ENCODE data around the gene PTGIS.

Gene PTGIS

DNA sequence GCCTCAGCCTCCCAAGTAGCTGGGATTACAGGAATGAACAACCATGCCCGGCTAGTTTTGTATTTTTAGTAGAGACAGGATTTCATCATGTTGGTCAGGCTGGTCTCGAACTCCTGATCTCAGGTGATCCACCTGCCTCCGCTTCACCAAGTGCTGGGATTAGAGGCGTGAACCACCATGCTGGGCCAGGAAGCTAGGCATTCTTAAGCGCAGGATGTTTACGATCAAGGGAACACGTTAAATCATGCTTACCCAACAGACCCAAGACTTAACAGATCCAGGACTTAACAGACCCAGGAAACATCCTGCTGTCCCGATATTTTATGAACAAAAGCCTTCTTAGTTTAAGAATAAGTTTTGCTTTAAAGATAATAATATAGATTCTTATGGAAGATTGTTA lies 9.1 kb downstream of the PTGIS start:
- Histone ChIP-seq H3K4me1 (ENCODE audit: control insufficient read depth, insufficient read depth, low read depth, low read length) (peaks cover 26% of the 10 kb centered on the region), H2BK15ac (ENCODE audit: low read depth, poor library complexity, severe bottlenecking) (no peak overlapping the region), H3K9ac (ENCODE audit: low read length) (peak overlapping the region; percentile 87), H3K36me3 (ENCODE audit: control insufficient read depth in 1 of 2, insufficient read depth in 2 of 2, low read depth in 1 of 2, low read length in 2 of 2) (peaks cover 4 to 67% of the 10 kb centered on the region in 2 experiments), H3K9me3 (ENCODE audit: control insufficient read depth, low read length) (no peaks in the 10 kb centered on the region), H4K91ac (ENCODE audit: low read length) (no peak overlapping the region), H4K8ac (ENCODE audit: low read length) (no peak overlapping the region), H3K4me2 (ENCODE audit: low read length, poor library complexity, severe bottlenecking) (no peak overlapping the region), H2BK5ac (ENCODE audit: low read depth, low read length, poor library complexity, severe bottlenecking) (no peak overlapping the region), H3K14ac (ENCODE audit: low read length in 2 of 2) (no peak overlapping the region), H3K18ac (ENCODE audit: low read depth in 1 of 2, low read length in 2 of 2) (no peak overlapping the region), H3K27me3 (ENCODE audit: control insufficient read depth in 1 of 2, insufficient read depth in 1 of 2, low read length in 2 of 2) (no peaks in the 10 kb centered on the region), H2BK12ac (ENCODE audit: low read length in 2 of 2) (no peak overlapping the region), H3K4me3 (ENCODE audit: insufficient read depth in 1 of 2, low read depth in 1 of 2, low read length in 2 of 2) (peak overlapping the region in 1 of 2 experiments; percentile 39), H3K79me1 (replicated peaks; ENCODE audit: low read length, poor library complexity, severe bottlenecking) (peaks cover 14% of the 10 kb centered on the region), H3K23ac (ENCODE audit: low read length in 2 of 2) (no peak overlapping the region), H2AK5ac (ENCODE audit: low read length, severe bottlenecking) (no peak overlapping the region), H3K4ac (ENCODE audit: low read depth in 1 of 2, low read length in 2 of 2) (no peak overlapping the region), H2BK120ac (ENCODE audit: low read depth, low read length) (no peak overlapping the region), H3K27ac (ENCODE audit: low read length, poor library complexity, severe bottlenecking) (no peak overlapping the region), H2AFZ (ENCODE audit: low read depth, low read length) (no peak overlapping the region)
- DNase-seq = no peak
- WGBS = 66% methylated on average over 7 of the region's 8 CpGs

DNA sequence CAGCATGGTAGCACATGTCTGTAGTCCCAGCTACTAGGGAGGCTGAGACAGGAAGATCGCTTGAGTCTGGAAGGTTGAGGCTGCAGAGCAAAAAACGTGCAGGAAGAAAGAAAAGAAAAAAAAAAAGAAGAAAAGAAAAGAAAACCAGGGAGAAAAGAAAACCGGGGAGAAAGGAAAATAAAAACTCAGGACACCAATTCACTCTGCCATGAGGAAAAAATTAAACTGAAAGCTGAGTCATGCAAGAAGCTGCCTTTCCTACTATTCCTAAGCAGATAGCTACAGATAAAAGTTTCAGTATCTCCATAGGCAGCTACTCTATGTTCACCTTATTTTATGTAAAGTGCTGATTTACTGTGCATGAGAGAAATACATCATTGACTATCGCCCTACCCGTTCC lies 10.5 kb downstream of the PTGIS start:
- Histone ChIP-seq H3K27ac (ENCODE audit: low read length, poor library complexity, severe bottlenecking) (peak overlapping the region; percentile 39), H3K23ac (ENCODE audit: low read length in 2 of 2) (no peak overlapping the region), H2BK12ac (ENCODE audit: low read length in 2 of 2) (no peak overlapping the region), H3K14ac (ENCODE audit: low read length in 2 of 2) (no peak overlapping the region), H4K8ac (ENCODE audit: low read length) (no peak overlapping the region), H2BK5ac (ENCODE audit: low read depth, low read length, poor library complexity, severe bottlenecking) (no peak overlapping the region), H3K9me3 (ENCODE audit: control insufficient read depth, low read length) (no peaks in the 10 kb centered on the region), H3K9ac (ENCODE audit: low read length) (peak overlapping the region; percentile 87), H3K36me3 (ENCODE audit: control insufficient read depth in 1 of 2, insufficient read depth in 2 of 2, low read depth in 1 of 2, low read length in 2 of 2) (peaks cover 4 to 54% of the 10 kb centered on the region in 2 experiments), H3K4me2 (ENCODE audit: low read length, poor library complexity, severe bottlenecking) (no peak overlapping the region), H2BK120ac (ENCODE audit: low read depth, low read length) (no peak overlapping the region), H2AFZ (ENCODE audit: low read depth, low read length) (no peak overlapping the region), H4K91ac (ENCODE audit: low read length) (no peak overlapping the region), H3K79me1 (replicated peaks; ENCODE audit: low read length, poor library complexity, severe bottlenecking) (peaks cover 14% of the 10 kb centered on the region), H2BK15ac (ENCODE audit: low read depth, poor library complexity, severe bottlenecking) (no peak overlapping the region), H3K27me3 (ENCODE audit: control insufficient read depth in 1 of 2, insufficient read depth in 1 of 2, low read length in 2 of 2) (no peaks in the 10 kb centered on the region), H3K4me3 (ENCODE audit: insufficient read depth in 1 of 2, low read depth in 1 of 2, low read length in 2 of 2) (peak overlapping the region in 1 of 2 experiments; percentile 46), H3K18ac (ENCODE audit: low read depth in 1 of 2, low read length in 2 of 2) (no peak overlapping the region), H3K4me1 (ENCODE audit: control insufficient read depth, insufficient read depth, low read depth, low read length) (peaks cover 21% of the 10 kb centered on the region), H2AK5ac (ENCODE audit: low read length, severe bottlenecking) (no peak overlapping the region), H3K4ac (ENCODE audit: low read depth in 1 of 2, low read length in 2 of 2) (no peak overlapping the region)
- WGBS = 87% methylated on average over 4 of the region's 5 CpGs
- DNase-seq = no peak

DNA sequence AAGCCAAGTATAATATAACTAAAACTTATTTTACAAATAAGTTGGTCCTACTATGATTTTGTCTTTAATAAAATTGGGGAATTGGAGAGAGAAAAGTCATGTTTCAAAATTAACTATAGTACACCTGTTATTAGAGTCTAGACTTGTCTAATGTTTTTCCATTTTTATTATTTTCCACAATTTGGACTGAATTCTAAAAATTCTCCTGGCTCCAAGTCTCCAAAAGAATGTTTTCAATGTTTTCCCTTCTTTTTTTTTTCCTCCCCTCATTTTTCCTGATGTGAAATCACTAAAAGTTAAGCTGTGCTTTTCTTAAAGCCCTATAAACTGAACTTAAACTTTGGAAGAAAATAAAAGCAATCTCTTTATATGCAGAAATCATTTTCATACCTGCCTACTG lies 11.3 kb downstream of the PTGIS start:
- H3K4me3 ChIP-seq (ENCODE audit: insufficient read depth in 1 of 2, low read depth in 1 of 2, low read length in 2 of 2) = peak overlapping the region in 1 of 2 experiments; percentile 20
- peaks cover 14% of the 10 kb centered on the region for H3K4me1 ChIP-seq (ENCODE audit: control insufficient read depth, insufficient read depth, low read depth, low read length)
- H3K27ac ChIP-seq (ENCODE audit: low read length, poor library complexity, severe bottlenecking) = no peak overlapping the region
- peaks cover 4 to 51% of the 10 kb centered on the region in 2 experiments for H3K36me3 ChIP-seq (ENCODE audit: control insufficient read depth in 1 of 2, insufficient read depth in 2 of 2, low read depth in 1 of 2, low read length in 2 of 2)
- no peak overlapping the region for H4K8ac ChIP-seq (ENCODE audit: low read length)
- DNase-seq = no peak
- no peak overlapping the region for H2BK15ac ChIP-seq (ENCODE audit: low read depth, poor library complexity, severe bottlenecking)
- no peak overlapping the region for H3K18ac ChIP-seq (ENCODE audit: low read depth in 1 of 2, low read length in 2 of 2)
- H2AK5ac ChIP-seq (ENCODE audit: low read length, severe bottlenecking) = no peak overlapping the region
- H3K27me3 ChIP-seq (ENCODE audit: control insufficient read depth in 1 of 2, insufficient read depth in 1 of 2, low read length in 2 of 2) = no peaks in the 10 kb centered on the region
- no peak overlapping the region for H2BK5ac ChIP-seq (ENCODE audit: low read depth, low read length, poor library complexity, severe bottlenecking)
- H2BK120ac ChIP-seq (ENCODE audit: low read depth, low read length) = no peak overlapping the region
- no peak overlapping the region for H3K4ac ChIP-seq (ENCODE audit: low read depth in 1 of 2, low read length in 2 of 2)
- peaks cover 14% of the 10 kb centered on the region for H3K79me1 ChIP-seq (replicated peaks; ENCODE audit: low read length, poor library complexity, severe bottlenecking)
- no peak overlapping the region for H2AFZ ChIP-seq (ENCODE audit: low read depth, low read length)
- H4K91ac ChIP-seq (ENCODE audit: low read length) = no peak overlapping the region
- no peaks in the 10 kb centered on the region for H3K9me3 ChIP-seq (ENCODE audit: control insufficient read depth, low read length)
- no peak overlapping the region for H3K14ac ChIP-seq (ENCODE audit: low read length in 2 of 2)
- H3K9ac ChIP-seq (ENCODE audit: low read length) = peak overlapping the region; percentile 87
- no peak overlapping the region for H3K23ac ChIP-seq (ENCODE audit: low read length in 2 of 2)
- no peak overlapping the region for H3K4me2 ChIP-seq (ENCODE audit: low read length, poor library complexity, severe bottlenecking)
- H2BK12ac ChIP-seq (ENCODE audit: low read length in 2 of 2) = no peak overlapping the region

DNA sequence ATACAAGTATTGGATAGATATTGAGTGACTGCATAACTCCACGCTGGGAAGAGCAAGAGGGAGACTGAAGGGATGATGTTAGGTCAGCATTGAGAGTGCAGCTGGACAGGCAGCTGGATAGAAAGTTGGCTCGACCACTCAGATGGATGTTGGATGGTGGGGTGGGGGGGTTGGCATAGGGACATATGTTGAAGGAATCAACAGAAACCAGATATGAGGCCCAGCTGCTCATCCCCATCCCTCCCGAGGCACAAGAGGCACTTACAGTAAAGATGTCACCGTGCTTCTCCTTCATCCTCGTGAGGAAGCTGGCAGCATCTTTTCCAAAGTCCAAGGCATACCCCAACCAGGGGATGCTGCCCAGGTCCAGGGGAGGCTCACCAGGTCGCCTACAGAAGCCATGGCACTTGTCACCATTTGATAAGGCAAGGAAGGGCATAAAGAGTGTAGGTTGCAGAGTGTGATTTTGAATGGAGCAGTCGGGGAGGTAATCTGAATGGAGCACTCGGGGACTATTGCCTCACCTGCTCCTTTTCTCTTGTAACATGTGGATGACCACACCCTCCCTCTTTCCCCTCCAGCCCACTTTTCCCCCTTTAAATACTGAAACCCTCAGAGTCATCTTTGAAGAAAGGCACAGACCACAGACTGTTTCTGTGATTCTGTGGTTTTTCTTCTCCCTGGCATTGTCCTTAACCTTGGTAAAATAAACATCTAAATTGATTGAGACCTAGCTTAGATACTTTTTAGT lies 18.0 kb downstream of the PTGIS start:
- Histone ChIP-seq H4K8ac (ENCODE audit: low read length) (no peak overlapping the region), H3K79me1 (replicated peaks; ENCODE audit: low read length, poor library complexity, severe bottlenecking) (no peaks in the 10 kb centered on the region), H3K27ac (ENCODE audit: low read length, poor library complexity, severe bottlenecking) (no peak overlapping the region), H3K23ac (ENCODE audit: low read length in 2 of 2) (no peak overlapping the region), H3K4me2 (ENCODE audit: low read length, poor library complexity, severe bottlenecking) (no peak overlapping the region), H2BK5ac (ENCODE audit: low read depth, low read length, poor library complexity, severe bottlenecking) (no peak overlapping the region), H2BK120ac (ENCODE audit: low read depth, low read length) (no peak overlapping the region), H3K9me3 (ENCODE audit: control insufficient read depth, low read length) (no peaks in the 10 kb centered on the region), H2AFZ (ENCODE audit: low read depth, low read length) (no peak overlapping the region), H2BK12ac (ENCODE audit: low read length in 2 of 2) (no peak overlapping the region), H3K18ac (ENCODE audit: low read depth in 1 of 2, low read length in 2 of 2) (no peak overlapping the region), H3K4me1 (ENCODE audit: control insufficient read depth, insufficient read depth, low read depth, low read length) (no peaks in the 10 kb centered on the region), H3K4ac (ENCODE audit: low read depth in 1 of 2, low read length in 2 of 2) (no peak overlapping the region), H3K14ac (ENCODE audit: low read length in 2 of 2) (no peak overlapping the region), H3K9ac (ENCODE audit: low read length) (no peak overlapping the region), H4K91ac (ENCODE audit: low read length) (no peak overlapping the region), H2BK15ac (ENCODE audit: low read depth, poor library complexity, severe bottlenecking) (no peak overlapping the region), H3K27me3 (ENCODE audit: control insufficient read depth in 1 of 2, insufficient read depth in 1 of 2, low read length in 2 of 2) (no peaks in the 10 kb centered on the region), H3K36me3 (ENCODE audit: control insufficient read depth in 1 of 2, insufficient read depth in 2 of 2, low read depth in 1 of 2, low read length in 2 of 2) (peaks cover 26 to 74% of the 10 kb centered on the region in 2 experiments), H3K4me3 (ENCODE audit: insufficient read depth in 1 of 2, low read depth in 1 of 2, low read length in 2 of 2) (no peak overlapping the region), H2AK5ac (ENCODE audit: low read length, severe bottlenecking) (no peak overlapping the region)
- DNase-seq = no peak
- 91% methylated on average over 5 of the region's 8 CpGs for WGBS

All from mesenchymal stem cell (in vitro differentiated cells and primary cell).